PC-9 (cell line): ENCODE results near the gene KRT14. TPM values are rescaled to one million over a fixed set of nuclear protein-coding genes. Genes with fewer than 3 reads are reported as not detected.

Source experiments
- BruUV-seq: library from RNA; stranded (reverse); fragments of 400-500 nt; replicated peaks from 2 replicates; lab custom pipeline; 2021; lab: Mats Ljungman, UMichigan
- CTCF ChIA-PET: fragments of 300-600 bp; sonication (Branson Sonifier 250); formaldehyde crosslinking; loops from one replicate; lab custom pipeline; 2022; ENCODE audit warnings: antibody characterized with exemption; lab: Charles Lee
- POLR2A ChIA-PET: fragments of 300-600 bp; sonication (Branson Sonifier 250); formaldehyde crosslinking; loops from one replicate; lab custom pipeline; 2022; ENCODE audit warnings: antibody characterized with exemption; ENCODE audit not compliant: unreplicated experiment; lab: Charles Lee
- DNase-seq, 2 experiments: peaks; one replicate each; pipeline versions ENCODE4 v3.0.0 to v3.0.0-alpha.2; 2015 to 2022; ENCODE audit warnings: mixed read lengths in 1 of 2
- H2AFZ ChIP-seq: fragments of 200-600 bp; sonication (generic); 2 replicates; pipeline ENCODE4 v1.8.1; 2017; ENCODE audit warnings: antibody characterized with exemption
- H3F3A ChIP-seq: fragments of 200-600 bp; sonication (generic); 2 replicates; pipeline ENCODE4 v1.8.1; 2017; ENCODE audit warnings: antibody characterized with exemption, mild to moderate bottlenecking, low read depth; ENCODE audit not compliant: insufficient read depth
- H3K27ac ChIP-seq: fragments of 200-600 bp; sonication (generic); 2 replicates; pipeline ENCODE4 v1.6.1; 2016; ENCODE audit warnings: mixed run types
- H3K27me3 ChIP-seq: fragments of 200-600 bp; sonication (generic); 2 replicates; pipeline ENCODE4 v1.6.1; 2016; ENCODE audit warnings: low read depth, mixed run types; ENCODE audit not compliant: insufficient read depth
- H3K36me3 ChIP-seq: fragments of 200-600 bp; sonication (generic); 2 replicates; pipeline ENCODE4 v1.6.1; 2016; ENCODE audit warnings: low read depth, mixed run types
- H3K4me1 ChIP-seq: fragments of 200-600 bp; sonication (generic); replicated peaks from 2 replicates; pipeline ENCODE4 v1.6.1; 2016; ENCODE audit warnings: mixed run types; ENCODE audit not compliant: insufficient read depth
- H3K4me2 ChIP-seq: fragments of 200-600 bp; sonication (generic); 2 replicates; pipeline ENCODE4 v1.6.1; 2017; ENCODE audit warnings: mixed run types
- H3K4me3 ChIP-seq: fragments of 200-600 bp; sonication (generic); 2 replicates; pipeline ENCODE4 v1.6.1; 2016; ENCODE audit warnings: mixed run types
- H3K79me2 ChIP-seq: fragments of 200-600 bp; sonication (generic); 2 replicates; pipeline ENCODE4 v1.6.1; 2017; ENCODE audit warnings: low read depth, mixed run types
- H3K9me2 ChIP-seq: fragments of 200-600 bp; sonication (generic); 2 replicates; pipeline ENCODE4 v1.8.1; 2017; ENCODE audit warnings: mild to moderate bottlenecking; ENCODE audit not compliant: insufficient read depth
- H3K9me3 ChIP-seq: fragments of 200-600 bp; sonication (generic); 2 replicates; pipeline ENCODE4 v1.8.1; 2016; ENCODE audit warnings: low read depth; ENCODE audit not compliant: insufficient read depth
- H4K20me1 ChIP-seq: fragments of 200-600 bp; sonication (generic); 2 replicates; pipeline ENCODE4 v1.8.1; 2017; ENCODE audit not compliant: insufficient read depth
- CTCF ChIP-seq: fragments of 200-600 bp; sonication (generic); conservative IDR thresholded peaks from 2 replicates; pipeline ENCODE4 v1.6.1; 2017; ENCODE audit warnings: mixed run types, antibody characterized with exemption, mild to moderate bottlenecking, moderate library complexity
- EZH2 ChIP-seq: fragments of 200-600 bp; sonication (generic); IDR thresholded peaks from 2 replicates; pipeline ENCODE4 v1.8.0; 2017; ENCODE audit warnings: antibody characterized with exemption, low read depth
- intact Hi-C: fragments of 100-400 bp; cut with micrococcal nuclease; formaldehyde crosslinking; loops from one replicate; pipeline ENCODE4 v1.10.0; 2022; ENCODE audit not compliant: unreplicated experiment
- total RNA-seq: library from RNA; stranded (reverse); gene quantifications from 2 replicates; pipeline ENCODE4 v1.2.3, GENCODE V29; 2021

Gene KRT14
- total RNA-seq, 1 experiment from 2014 or later, result 2.2 TPM

- H3K4me3 ChIP-seq, result no peak overlapping the region
- no peaks in the 10 kb centered on the region for H3K9me3 ChIP-seq
- peaks cover 54% of the 10 kb centered on the region for H3K4me1 ChIP-seq
- H3K79me2 ChIP-seq, result no peaks in the 10 kb centered on the region
- peak overlapping the region; percentile 40; the same call in 1 of the 2 replicates for H3K27ac ChIP-seq
- intact Hi-C loops, result no loop called here
- no TSS peak for BruUV-seq
- H2AFZ ChIP-seq, result no peak overlapping the region
- POLR2A ChIA-PET, result no interaction called here
- TF ChIP-seq EZH2, result no peak
- TF ChIP-seq CTCF, result no peak
- no peaks in the 10 kb centered on the region for H3K27me3 ChIP-seq
- CTCF ChIA-PET, result no interaction called here
- no peaks in the 10 kb centered on the region for H3K36me3 ChIP-seq
- DNase-seq, result peak in 1 of 2 experiments; percentile 77
- H3K9me2 ChIP-seq, result no peaks in the 10 kb centered on the region
- H4K20me1 ChIP-seq, result no peaks in the 10 kb centered on the region
- peaks cover 35% of the 10 kb centered on the region for H3F3A ChIP-seq
- peak overlapping the region; percentile 24 for H3K4me2 ChIP-seq
Measured at GRCh38 chr17:41555105-41555887, 31.4 kb downstream of the KRT14 start.

GRCh38 chr17:41553987-41554680 is 32.6 kb downstream of the KRT14 start:
- POLR2A ChIA-PET, result no interaction called here
- H2AFZ ChIP-seq, result no peak overlapping the region
- intact Hi-C loops, result no loop called here
- BruUV-seq, result no TSS peak
- no peaks in the 10 kb centered on the region for H3K9me3 ChIP-seq
- CTCF ChIA-PET, result no interaction called here
- no peak overlapping the region for H3K4me2 ChIP-seq
- peaks cover 55% of the 10 kb centered on the region for H3K4me1 ChIP-seq
- no peak for TF ChIP-seq EZH2
- no peak for TF ChIP-seq CTCF
- no peaks in the 10 kb centered on the region for H3K27me3 ChIP-seq
- H3K79me2 ChIP-seq, result no peaks in the 10 kb centered on the region
- no peaks in the 10 kb centered on the region for H3K9me2 ChIP-seq
- H4K20me1 ChIP-seq, result no peaks in the 10 kb centered on the region
- no peaks in the 10 kb centered on the region for H3K36me3 ChIP-seq
- no peak overlapping the region for H3K4me3 ChIP-seq
- H3K27ac ChIP-seq, result no peak overlapping the region
- H3F3A ChIP-seq, result peaks cover 42% of the 10 kb centered on the region
- no peak for DNase-seq

- no peak for TF ChIP-seq EZH2
- TF ChIP-seq CTCF, result no peak
- H3K4me3 ChIP-seq, result no peak overlapping the region
- H3K27me3 ChIP-seq, result no peaks in the 10 kb centered on the region
- H3K79me2 ChIP-seq, result no peaks in the 10 kb centered on the region
- ChIA-PET CTCF (interaction anchor here (0.6 kb wide), 1 partner anchor 95 kb away, joined by 6 read pairs; no protein-coding TSS in a partner anchor), POLR2A (no interaction called here)
- H3K4me1 ChIP-seq, result peaks cover 61% of the 10 kb centered on the region
- no peak for DNase-seq
- H3K9me3 ChIP-seq, result no peaks in the 10 kb centered on the region
- H3K9me2 ChIP-seq, result no peaks in the 10 kb centered on the region
- intact Hi-C loops, result no loop called here
- H2AFZ ChIP-seq, result no peak overlapping the region
- H3K36me3 ChIP-seq, result no peaks in the 10 kb centered on the region
- no peaks in the 10 kb centered on the region for H4K20me1 ChIP-seq
- H3F3A ChIP-seq, result peaks cover 51% of the 10 kb centered on the region
- BruUV-seq, result no TSS peak
- no peak overlapping the region for H3K27ac ChIP-seq
- H3K4me2 ChIP-seq, result no peak overlapping the region
Measured at GRCh38 chr17:41553176-41553575, 33.5 kb downstream of the KRT14 start.
